Stimulated activated naive CD8-positive, alpha-beta T cell treated with anti-CD3 and anti-CD28 coated beads, Interleukin-15, Interleukin-2, amounts not matched to agents 100 ng/mL and 50 ng/mL, for 24 hours (primary cell): ENCODE data around the gene SLCO3A1.

Experiments used
- H3K27ac Mint-ChIP-seq: one replicate; pipeline ENCODE4 v1.8.0; 2021; ENCODE audit warnings: mild to moderate bottlenecking, mixed read lengths
- H3K27me3 Mint-ChIP-seq: one replicate; pipeline ENCODE4 v1.8.0; 2021; ENCODE audit warnings: mixed read lengths
- H3K36me3 Mint-ChIP-seq: one replicate; pipeline ENCODE4 v1.8.0; 2021; ENCODE audit warnings: low read depth, mixed read lengths
- H3K4me1 Mint-ChIP-seq: one replicate; pipeline ENCODE4 v1.8.0; 2021; ENCODE audit warnings: low read depth, mixed read lengths
- H3K4me3 Mint-ChIP-seq: one replicate; pipeline ENCODE4 v1.8.0; 2021; ENCODE audit warnings: mild to moderate bottlenecking, mixed read lengths
- H3K9me3 Mint-ChIP-seq: one replicate; pipeline ENCODE4 v1.8.0; 2021; ENCODE audit warnings: mixed read lengths

SLCO3A1 gene

GRCh38 chr15:91867581-91868026 is 14.1 kb downstream of the SLCO3A1 start:
- H3K9me3 Mint-ChIP-seq = no peaks in the 10 kb centered on the region
- no peak overlapping the region for H3K4me3 Mint-ChIP-seq
- peaks cover 9% of the 10 kb centered on the region for H3K27me3 Mint-ChIP-seq
- H3K4me1 Mint-ChIP-seq = peaks cover 65% of the 10 kb centered on the region
- no peaks in the 10 kb centered on the region for H3K36me3 Mint-ChIP-seq
- H3K27ac Mint-ChIP-seq = no peak overlapping the region

- H3K27me3 Mint-ChIP-seq = peaks cover 9% of the 10 kb centered on the region
- peaks cover 51% of the 10 kb centered on the region for H3K4me1 Mint-ChIP-seq
- no peaks in the 10 kb centered on the region for H3K9me3 Mint-ChIP-seq
- no peak overlapping the region for H3K27ac Mint-ChIP-seq
- no peaks in the 10 kb centered on the region for H3K36me3 Mint-ChIP-seq
- no peak overlapping the region for H3K4me3 Mint-ChIP-seq
Measured at GRCh38 chr15:91870876-91871537, 17.5 kb downstream of the SLCO3A1 start.

DNA sequence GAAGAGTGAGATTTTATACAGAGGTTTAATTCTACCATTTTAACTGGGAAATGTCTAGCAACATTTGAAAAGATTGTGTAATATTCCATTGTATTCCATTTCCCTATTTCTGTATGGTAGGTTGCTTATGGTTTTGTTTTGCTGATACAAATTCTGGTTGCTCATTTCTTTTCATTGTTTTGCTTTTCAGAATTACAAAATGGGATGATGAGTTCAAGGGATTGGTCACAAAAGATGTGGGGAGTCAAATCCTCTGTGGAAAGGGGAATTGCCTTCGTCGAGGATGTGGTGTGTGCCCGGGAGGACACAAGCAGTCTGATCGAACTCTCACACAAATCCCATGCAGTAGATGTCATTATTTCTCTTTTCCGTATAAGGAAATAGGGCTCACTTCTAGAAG is 18.3 kb downstream of the SLCO3A1 start:
- H3K9me3 Mint-ChIP-seq = no peaks in the 10 kb centered on the region
- H3K4me3 Mint-ChIP-seq = no peak overlapping the region
- peaks cover 5% of the 10 kb centered on the region for H3K27me3 Mint-ChIP-seq
- no peaks in the 10 kb centered on the region for H3K36me3 Mint-ChIP-seq
- peaks cover 43% of the 10 kb centered on the region for H3K4me1 Mint-ChIP-seq
- no peak overlapping the region for H3K27ac Mint-ChIP-seq

GRCh38 chr15:91872356-91873137 is 19.0 kb downstream of the SLCO3A1 start:
- Mint-ChIP-seq H3K9me3 (no peaks in the 10 kb centered on the region), H3K27me3 (peaks cover 5% of the 10 kb centered on the region), H3K36me3 (no peaks in the 10 kb centered on the region), H3K4me1 (peaks cover 37% of the 10 kb centered on the region), H3K4me3 (no peak overlapping the region), H3K27ac (no peak overlapping the region)

DNA sequence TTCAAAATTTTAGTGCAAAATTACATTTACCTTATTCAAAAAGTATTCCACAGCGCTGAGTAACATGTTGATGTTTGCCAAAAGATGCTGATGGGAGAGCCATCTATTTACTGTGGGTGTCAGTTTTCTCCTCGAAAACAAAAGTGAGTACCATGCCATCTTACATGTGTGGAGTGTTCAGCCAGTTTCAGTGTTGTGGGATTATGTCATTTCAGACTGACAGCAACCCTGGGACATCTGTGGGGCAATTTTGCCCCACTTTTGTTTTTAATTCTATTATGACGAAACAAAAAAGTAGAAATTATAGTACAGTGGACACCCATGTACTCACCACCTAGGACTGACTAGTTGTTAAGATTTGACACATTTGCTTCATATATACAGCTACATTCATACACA is 19.6 kb downstream of the SLCO3A1 start:
- Mint-ChIP-seq H3K27ac (no peak overlapping the region), H3K4me1 (peaks cover 32% of the 10 kb centered on the region), H3K36me3 (no peaks in the 10 kb centered on the region), H3K9me3 (no peaks in the 10 kb centered on the region), H3K27me3 (peaks cover 5% of the 10 kb centered on the region), H3K4me3 (no peak overlapping the region)

DNA sequence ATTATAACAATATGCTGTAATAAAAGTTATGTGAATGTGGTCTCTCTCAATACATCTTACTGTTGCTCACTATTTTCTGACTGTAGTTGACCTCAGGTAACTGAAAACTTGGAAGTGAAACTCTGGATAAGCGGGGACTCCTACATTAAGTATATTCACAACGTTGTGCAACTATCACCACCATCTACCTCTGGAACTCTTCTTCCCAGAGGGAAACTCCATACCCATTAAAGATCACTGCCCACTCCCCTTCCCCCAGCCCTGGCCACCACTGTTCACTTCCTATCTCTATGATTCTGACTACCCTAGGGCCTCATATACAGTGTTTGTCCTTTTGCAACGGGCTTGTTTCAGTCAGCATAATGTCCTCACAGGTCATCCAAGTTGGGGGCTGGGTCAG is 20.7 kb downstream of the SLCO3A1 start:
- H3K27me3 Mint-ChIP-seq = peaks cover 5% of the 10 kb centered on the region
- no peaks in the 10 kb centered on the region for H3K36me3 Mint-ChIP-seq
- H3K4me3 Mint-ChIP-seq = no peak overlapping the region
- H3K9me3 Mint-ChIP-seq = no peaks in the 10 kb centered on the region
- peaks cover 27% of the 10 kb centered on the region for H3K4me1 Mint-ChIP-seq
- no peak overlapping the region for H3K27ac Mint-ChIP-seq

DNA sequence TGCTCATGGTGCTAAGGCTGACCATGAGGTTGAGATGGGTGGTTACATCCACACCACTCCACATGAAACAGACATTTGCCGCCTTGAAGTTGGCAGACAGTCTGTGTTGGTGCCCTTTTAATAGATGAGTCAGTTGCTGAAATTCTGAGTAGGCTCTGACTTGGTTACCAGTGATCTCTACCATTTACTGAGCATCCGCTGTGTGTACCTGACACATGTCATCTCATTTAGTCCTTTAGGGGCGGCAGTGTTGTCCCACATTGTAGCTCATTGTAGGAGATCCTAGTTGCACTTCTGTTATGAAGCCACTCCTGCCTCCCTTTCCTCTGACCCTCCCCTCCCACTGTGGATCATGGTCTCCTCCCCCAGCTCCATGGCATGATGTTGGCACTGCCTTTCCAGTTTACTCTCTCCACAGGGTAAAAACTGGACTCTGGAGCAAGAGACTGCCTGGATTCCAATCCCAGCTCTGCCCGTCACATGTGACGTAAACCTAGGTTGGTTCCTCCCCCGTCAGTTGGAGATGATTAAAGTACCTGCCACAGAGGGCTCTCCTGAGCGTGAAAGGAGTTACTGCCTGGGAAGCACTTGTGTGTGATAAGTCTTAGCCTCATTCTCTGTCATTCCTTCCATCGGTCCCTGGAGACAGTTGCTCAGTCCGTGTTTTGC is 21.6 kb downstream of the SLCO3A1 start:
- no peak overlapping the region for H3K27ac Mint-ChIP-seq
- H3K4me1 Mint-ChIP-seq = peaks cover 27% of the 10 kb centered on the region
- H3K36me3 Mint-ChIP-seq = no peaks in the 10 kb centered on the region

DNA sequence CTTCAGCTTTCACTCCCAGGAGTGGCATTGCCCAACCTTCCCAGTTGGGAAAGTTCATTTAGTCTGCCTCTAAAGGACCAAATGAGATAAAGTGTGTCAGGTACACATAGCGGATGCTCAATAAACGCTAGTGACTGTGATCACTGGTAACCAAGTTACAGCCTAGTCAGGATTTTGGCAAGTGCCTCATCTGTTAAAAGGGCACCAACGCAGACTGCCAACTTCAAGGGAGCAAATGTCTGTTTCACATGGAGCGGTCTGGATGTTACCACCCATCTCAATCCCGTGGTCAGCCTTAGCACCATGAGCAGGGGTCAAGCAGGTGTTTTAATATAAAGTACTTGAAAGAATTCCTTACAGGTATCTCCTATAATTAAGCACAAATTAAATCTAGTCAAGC is 22.7 kb downstream of the SLCO3A1 start:
- Mint-ChIP-seq H3K9me3 (no peaks in the 10 kb centered on the region), H3K27me3 (no peaks in the 10 kb centered on the region), H3K4me1 (peaks cover 18% of the 10 kb centered on the region)

More for the DNA sequence above, 21.6 kb downstream of the SLCO3A1 start:
- Mint-ChIP-seq H3K9me3 (no peaks in the 10 kb centered on the region), H3K27me3 (peaks cover 5% of the 10 kb centered on the region), H3K4me3 (no peak overlapping the region)

GRCh38 chr15:91878319-91878870 is 24.9 kb downstream of the SLCO3A1 start:
- no peaks in the 10 kb centered on the region for H3K9me3 Mint-ChIP-seq
- H3K27ac Mint-ChIP-seq = no peak overlapping the region
- H3K4me1 Mint-ChIP-seq = peaks cover 15% of the 10 kb centered on the region
- no peaks in the 10 kb centered on the region for H3K27me3 Mint-ChIP-seq
- H3K36me3 Mint-ChIP-seq = no peaks in the 10 kb centered on the region
- H3K4me3 Mint-ChIP-seq = no peak overlapping the region

More for the DNA sequence above, 22.7 kb downstream of the SLCO3A1 start:
- Mint-ChIP-seq H3K4me3 (no peak overlapping the region), H3K36me3 (no peaks in the 10 kb centered on the region), H3K27ac (no peak overlapping the region)

- Mint-ChIP-seq H3K36me3 (no peaks in the 10 kb centered on the region), H3K4me3 (no peak overlapping the region), H3K27me3 (no peaks in the 10 kb centered on the region), H3K27ac (no peak overlapping the region), H3K9me3 (no peaks in the 10 kb centered on the region), H3K4me1 (peaks cover 13% of the 10 kb centered on the region)
Measured at GRCh38 chr15:91879158-91879557, 25.6 kb downstream of the SLCO3A1 start.

- Mint-ChIP-seq H3K9me3 (no peaks in the 10 kb centered on the region), H3K27ac (no peak overlapping the region), H3K36me3 (no peaks in the 10 kb centered on the region), H3K27me3 (no peaks in the 10 kb centered on the region), H3K4me3 (no peak overlapping the region), H3K4me1 (peaks cover 1% of the 10 kb centered on the region)
Measured at GRCh38 chr15:91880373-91880772, 26.9 kb downstream of the SLCO3A1 start.

- H3K27ac Mint-ChIP-seq = no peak overlapping the region
Measured at GRCh38 chr15:91881569-91882297, 28.2 kb downstream of the SLCO3A1 start.

GRCh38 chr15:91882858-91883586 is 29.5 kb downstream of the SLCO3A1 start:
- Mint-ChIP-seq H3K36me3 (no peaks in the 10 kb centered on the region), H3K27ac (no peak overlapping the region), H3K4me1 (peaks cover 15% of the 10 kb centered on the region), H3K4me3 (no peak overlapping the region), H3K9me3 (no peaks in the 10 kb centered on the region), H3K27me3 (no peaks in the 10 kb centered on the region)

More at GRCh38 chr15:91881569-91882297, 28.2 kb downstream of the SLCO3A1 start:
- Mint-ChIP-seq H3K4me3 (no peak overlapping the region), H3K4me1 (peaks cover 11% of the 10 kb centered on the region), H3K9me3 (no peaks in the 10 kb centered on the region), H3K27me3 (no peaks in the 10 kb centered on the region), H3K36me3 (no peaks in the 10 kb centered on the region)

DNA sequence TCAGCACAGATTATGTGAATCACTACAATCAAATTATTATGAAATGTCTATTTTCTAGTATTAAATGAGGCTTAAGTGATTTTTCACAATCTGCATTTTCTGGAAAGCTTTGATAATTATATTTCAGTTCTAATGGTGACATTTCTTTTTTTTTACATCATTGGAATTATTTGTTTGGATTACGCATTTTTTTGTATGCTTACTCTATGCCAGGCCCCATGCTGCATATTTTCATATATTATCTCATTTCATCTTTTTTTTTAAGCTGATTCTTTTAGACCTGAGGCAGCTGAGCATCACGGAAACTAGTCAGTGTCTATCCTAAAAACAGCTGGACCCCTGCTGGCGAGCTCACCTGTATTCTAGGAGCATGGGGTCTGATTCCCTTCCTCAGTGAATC is 31.1 kb downstream of the SLCO3A1 start:
- H3K9me3 Mint-ChIP-seq = no peaks in the 10 kb centered on the region
- peaks cover 15% of the 10 kb centered on the region for H3K4me1 Mint-ChIP-seq
- H3K4me3 Mint-ChIP-seq = no peak overlapping the region
- H3K27me3 Mint-ChIP-seq = no peaks in the 10 kb centered on the region
- H3K36me3 Mint-ChIP-seq = no peaks in the 10 kb centered on the region
- no peak overlapping the region for H3K27ac Mint-ChIP-seq
